ENCODE results near the gene RPP25L.

The RPP25L gene

GRCh38 chr9:34565856-34566255 is 46.0 kb downstream of the RPP25L start:
- no peak for DNase-seq

GRCh38 chr9:34564617-34565016 is 47.3 kb downstream of the RPP25L start:
- no peak for DNase-seq

GRCh38 chr9:34563262-34563661 is 48.6 kb downstream of the RPP25L start:
- DNase-seq = no peak

GRCh38 chr9:34562135-34562745 is 49.7 kb downstream of the RPP25L start:
- no peak for DNase-seq

- DNase-seq = no peak
Observed at GRCh38 chr9:34560599-34561214, 51.2 kb downstream of the RPP25L start.

Data from CD4-positive, alpha-beta T cell treated with Interleukin-10 for 1 hour (primary cell).